ENCODE data around the gene IL34. TPM values are rescaled to one million over a fixed set of nuclear protein-coding genes. Genes with fewer than 3 reads are reported as not detected.

IL34 gene
- polyA plus RNA-seq, 1 donor from 2014 or later: 3.0 TPM

GRCh38 chr16:70652322-70652721, 6.0 kb downstream of the IL34 start:
- no peaks in the 10 kb centered on the region for H4K20me1 ChIP-seq (ENCODE audit: insufficient read depth)
- no peaks in the 10 kb centered on the region for H3K27me3 ChIP-seq (ENCODE audit: insufficient read depth, low read depth, low read length)
- H3K9me3 ChIP-seq (ENCODE audit: low read length): no peaks in the 10 kb centered on the region
- H3K4me3 ChIP-seq (ENCODE audit: low read length): no peak overlapping the region
- H3K4me2 ChIP-seq (ENCODE audit: low read length): no peak overlapping the region
- no peaks in the 10 kb centered on the region for H3K79me2 ChIP-seq (replicated peaks; ENCODE audit: insufficient read depth, low read length)
- H3K9ac ChIP-seq (ENCODE audit: low read length): no peak overlapping the region
- H3F3A ChIP-seq (ENCODE audit: insufficient read depth, low read length, poor library complexity, severe bottlenecking): no peaks in the 10 kb centered on the region
- no peak for TF ChIP-seq REST (IDR thresholded peaks at IDR 0.05; ENCODE audit: borderline replicate concordance)
- TF ChIP-seq EZH2 (IDR thresholded peaks at IDR 0.05; ENCODE audit: borderline replicate concordance, insufficient read depth, low read length, poor library complexity, severe bottlenecking): no peak
- no peaks in the 10 kb centered on the region for H3K9me2 ChIP-seq (ENCODE audit: insufficient read depth, low read length)
- H3K36me3 ChIP-seq (ENCODE audit: insufficient read depth, low read length): no peaks in the 10 kb centered on the region
- no peak overlapping the region for H3K27ac ChIP-seq (ENCODE audit: low read length)
- H2AFZ ChIP-seq (ENCODE audit: low read depth, low read length): no peak overlapping the region

GRCh38 chr16:70653406-70653805, 7.0 kb downstream of the IL34 start:
- no peaks in the 10 kb centered on the region for H3K79me2 ChIP-seq (replicated peaks; ENCODE audit: insufficient read depth, low read length)
- no peak overlapping the region for H3K4me3 ChIP-seq (ENCODE audit: low read length)
- H3F3A ChIP-seq (ENCODE audit: insufficient read depth, low read length, poor library complexity, severe bottlenecking): no peaks in the 10 kb centered on the region
- no peak overlapping the region for H3K27ac ChIP-seq (ENCODE audit: low read length)
- H3K9ac ChIP-seq (ENCODE audit: low read length): no peak overlapping the region
- H3K9me3 ChIP-seq (ENCODE audit: low read length): no peaks in the 10 kb centered on the region
- no peak overlapping the region for H2AFZ ChIP-seq (ENCODE audit: low read depth, low read length)
- TF ChIP-seq CTCF (IDR thresholded peaks at IDR 0.05; ENCODE audit: poor library complexity, severe bottlenecking) (no peak), TAF1 (IDR thresholded peaks at IDR 0.05; ENCODE audit: low read depth) (no peak), EP300 (conservative IDR thresholded peaks at IDR 0.05; ENCODE audit: poor library complexity, severe bottlenecking) (no peak), REST (IDR thresholded peaks at IDR 0.05; ENCODE audit: borderline replicate concordance) (no peak), MXI1 (conservative IDR thresholded peaks at IDR 0.05; ENCODE audit: poor library complexity, severe bottlenecking) (no peak), SMC3 (conservative IDR thresholded peaks at IDR 0.05; ENCODE audit: poor library complexity) (no peak), POLR2AphosphoS5 (IDR thresholded peaks at IDR 0.05) (no peak), RAD21 (conservative IDR thresholded peaks at IDR 0.05) (no peak), EZH2 (IDR thresholded peaks at IDR 0.05; ENCODE audit: borderline replicate concordance, insufficient read depth, low read length, poor library complexity, severe bottlenecking) (no peak)
- H3K36me3 ChIP-seq (ENCODE audit: insufficient read depth, low read length): no peaks in the 10 kb centered on the region
- no peaks in the 10 kb centered on the region for H3K27me3 ChIP-seq (ENCODE audit: insufficient read depth, low read depth, low read length)
- no peaks in the 10 kb centered on the region for H3K9me2 ChIP-seq (ENCODE audit: insufficient read depth, low read length)
- no peaks in the 10 kb centered on the region for H4K20me1 ChIP-seq (ENCODE audit: insufficient read depth)
- H3K4me2 ChIP-seq (ENCODE audit: low read length): no peak overlapping the region

Measured in neural cell (in vitro differentiated cells).